ENCODE data around the gene CYB561D2. TPM values are rescaled to one million over a fixed set of nuclear protein-coding genes. Genes with fewer than 3 reads are reported as not detected.
A peak's percentile ranks its signal among the peaks of the same experiment; 100 is the strongest.

Gene CYB561D2
- total RNA-seq, 4 donors from 2014 or later = 13.3 to 19.9 (median 17.8) TPM

DNA sequence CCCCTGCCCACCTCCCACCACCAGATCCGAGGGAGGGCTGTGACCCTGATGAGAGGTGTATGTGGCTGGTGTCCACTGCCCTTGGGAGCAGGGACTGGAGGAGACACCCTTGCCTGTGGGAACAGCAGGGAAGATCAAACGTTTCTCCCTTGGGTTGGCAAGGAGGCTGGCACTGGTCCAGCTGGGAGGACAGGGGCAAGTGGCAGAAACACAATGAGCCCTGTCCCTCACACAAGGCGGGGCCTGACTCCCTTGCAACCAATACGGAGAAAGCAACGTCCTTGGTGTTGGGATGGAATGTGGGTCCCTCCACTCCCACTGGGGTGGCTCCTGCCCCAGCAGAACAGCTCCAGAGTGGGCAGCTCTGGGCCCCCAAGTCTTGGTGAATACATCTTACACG lies 33.4 kb upstream of the CYB561D2 start:
- DNase-seq (no peak), ATAC-seq (no peak)
- Histone ChIP-seq H3K27ac (peak overlapping the region in 3 of 4 donors; percentile 7 to 93 (median 35)), H3K4me3 (no peak overlapping the region), H3K27me3 (no peaks in the 10 kb centered on the region), H3K36me3 (peaks cover 0 to 23% of the 10 kb centered on the region in 2 donors), H3K9me3 (no peaks in the 10 kb centered on the region), H3K4me1 (peaks cover 56 to 58% of the 10 kb centered on the region in 2 donors)
- TF ChIP-seq, protein P1, sequence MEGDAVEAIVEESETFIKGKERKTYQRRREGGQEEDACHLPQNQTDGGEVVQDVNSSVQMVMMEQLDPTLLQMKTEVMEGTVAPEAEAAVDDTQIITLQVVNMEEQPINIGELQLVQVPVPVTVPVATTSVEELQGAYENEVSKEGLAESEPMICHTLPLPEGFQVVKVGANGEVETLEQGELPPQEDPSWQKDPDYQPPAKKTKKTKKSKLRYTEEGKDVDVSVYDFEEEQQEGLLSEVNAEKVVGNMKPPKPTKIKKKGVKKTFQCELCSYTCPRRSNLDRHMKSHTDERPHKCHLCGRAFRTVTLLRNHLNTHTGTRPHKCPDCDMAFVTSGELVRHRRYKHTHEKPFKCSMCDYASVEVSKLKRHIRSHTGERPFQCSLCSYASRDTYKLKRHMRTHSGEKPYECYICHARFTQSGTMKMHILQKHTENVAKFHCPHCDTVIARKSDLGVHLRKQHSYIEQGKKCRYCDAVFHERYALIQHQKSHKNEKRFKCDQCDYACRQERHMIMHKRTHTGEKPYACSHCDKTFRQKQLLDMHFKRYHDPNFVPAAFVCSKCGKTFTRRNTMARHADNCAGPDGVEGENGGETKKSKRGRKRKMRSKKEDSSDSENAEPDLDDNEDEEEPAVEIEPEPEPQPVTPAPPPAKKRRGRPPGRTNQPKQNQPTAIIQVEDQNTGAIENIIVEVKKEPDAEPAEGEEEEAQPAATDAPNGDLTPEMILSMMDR (IDR thresholded peaks at IDR 0.05 in 4 of 5, conservative IDR thresholded peaks at IDR 0.05 in 1 of 5) = no peak
- in situ Hi-C loops (cut with MboI; ENCODE audit: low sequenced_read_pairs in 4 of 4) (no loop called here), intact Hi-C loops (cut with DNase I; ENCODE audit: low total_unique reads) (no loop called here)

DNA sequence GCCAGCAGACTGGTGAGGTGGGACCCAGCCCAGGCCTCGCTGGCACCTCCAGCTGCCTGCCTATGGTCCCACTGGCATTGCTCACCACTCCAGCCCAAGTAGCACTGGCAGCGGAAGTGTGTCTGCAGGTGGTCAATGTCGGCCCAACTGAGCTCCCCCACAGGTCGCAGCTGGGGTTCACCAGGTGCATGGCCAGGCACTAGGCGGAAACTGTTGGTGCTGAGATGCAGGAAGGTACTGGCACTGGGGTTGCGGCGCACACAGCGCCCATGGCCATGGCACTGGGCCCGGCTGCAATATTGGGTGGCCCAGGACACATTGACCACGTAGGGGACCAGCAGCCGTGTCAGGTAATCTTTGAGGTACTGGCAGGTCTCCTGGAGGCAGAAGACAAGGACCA lies 32.5 kb upstream of the CYB561D2 start:
- no peak for DNase-seq
- peak overlapping the region in 2 of 4 donors; percentile 7 to 93 for H3K27ac ChIP-seq
- no peak for ATAC-seq
- peaks cover 0 to 23% of the 10 kb centered on the region in 2 donors for H3K36me3 ChIP-seq
- H3K27me3 ChIP-seq = no peaks in the 10 kb centered on the region
- H3K9me3 ChIP-seq = no peaks in the 10 kb centered on the region
- intact Hi-C loops (cut with DNase I; ENCODE audit: low total_unique reads) = no loop called here
- in situ Hi-C loops (cut with MboI; ENCODE audit: low sequenced_read_pairs in 4 of 4) = no loop called here
- peaks cover 56 to 59% of the 10 kb centered on the region in 2 donors for H3K4me1 ChIP-seq
- TF ChIP-seq, protein P1 (IDR thresholded peaks at IDR 0.05 in 4 of 5, conservative IDR thresholded peaks at IDR 0.05 in 1 of 5) = no peak
- no peak for TF ChIP-seq POLR2A (IDR thresholded peaks at IDR 0.05)
- peak overlapping the region in 2 of 4 donors; percentile 24 to 80 for H3K4me3 ChIP-seq

DNA sequence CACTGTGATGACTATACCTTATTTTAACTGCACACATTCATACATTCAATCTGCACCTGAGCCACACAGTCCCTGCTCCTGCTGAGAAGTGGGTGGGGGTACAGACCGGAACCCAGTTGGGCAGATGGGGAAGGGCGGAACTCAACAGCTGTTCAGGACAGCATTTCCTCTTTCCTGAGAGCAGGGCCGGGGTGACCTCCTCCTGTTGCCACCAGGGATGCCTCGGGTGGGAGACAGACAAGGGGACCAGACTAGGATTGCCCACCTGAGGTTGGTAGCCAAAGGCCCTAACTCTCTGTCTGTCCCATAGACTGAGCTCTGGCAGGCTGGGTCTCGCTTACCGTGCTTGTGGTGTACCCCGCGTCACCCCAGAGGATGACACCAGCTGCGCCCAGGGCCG lies 32.0 kb upstream of the CYB561D2 start:
- DNase-seq (no peak), ATAC-seq (no peak)
- Histone ChIP-seq H3K4me1 (peaks cover 56 to 59% of the 10 kb centered on the region in 2 donors), H3K9me3 (no peaks in the 10 kb centered on the region), H3K27ac (peak overlapping the region in 3 of 4 donors; percentile 5 to 93 (median 45)), H3K36me3 (peaks cover 0 to 23% of the 10 kb centered on the region in 2 donors), H3K27me3 (no peaks in the 10 kb centered on the region), H3K4me3 (peak overlapping the region in 3 of 4 donors; percentile 8 to 80 (median 72))
- intact Hi-C loops (cut with DNase I; ENCODE audit: low total_unique reads) (no loop called here), in situ Hi-C loops (cut with MboI; ENCODE audit: low sequenced_read_pairs in 4 of 4) (no loop called here)
- TF ChIP-seq POLR2A (IDR thresholded peaks at IDR 0.05) = no peak
- TF ChIP-seq, protein P1 (IDR thresholded peaks at IDR 0.05 in 4 of 5, conservative IDR thresholded peaks at IDR 0.05 in 1 of 5) = no peak

DNA sequence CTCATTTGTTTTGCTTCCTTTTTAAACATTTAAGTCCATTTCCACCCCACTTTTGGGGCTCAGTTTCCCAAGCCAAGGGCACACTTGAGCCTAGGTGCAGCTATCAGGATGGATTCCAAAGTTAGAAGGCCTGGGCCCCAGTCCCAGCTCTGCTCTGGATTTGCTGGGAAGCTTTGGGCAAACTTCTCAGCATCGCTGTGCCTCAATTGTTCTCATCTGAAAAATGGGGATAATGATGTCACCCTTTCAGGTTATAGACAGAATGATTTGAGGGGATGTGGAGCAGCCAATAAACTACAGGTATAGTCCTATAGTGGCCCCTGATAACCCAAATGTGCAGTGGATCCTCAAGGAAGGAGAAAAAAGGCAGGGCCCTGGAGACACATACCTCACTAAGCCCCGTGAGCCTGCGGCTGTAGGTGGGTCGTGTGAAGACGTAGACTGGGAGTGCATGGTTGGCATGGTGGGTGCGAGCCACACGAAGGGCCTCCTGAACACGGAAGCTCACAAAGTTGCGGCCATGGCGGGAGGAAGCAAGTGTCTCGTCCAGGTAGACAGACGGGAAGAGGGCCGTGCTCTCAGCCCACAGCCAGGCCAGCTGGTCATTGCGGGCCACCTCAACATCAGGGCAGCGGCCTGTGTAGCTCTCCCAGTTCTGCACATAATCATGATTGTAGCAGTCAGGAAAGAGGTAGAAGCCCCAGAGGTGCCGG lies 31.3 kb upstream of the CYB561D2 start:
- in situ Hi-C loops (cut with MboI; ENCODE audit: low sequenced_read_pairs in 4 of 4) = no loop called here
- peak overlapping the region; percentile 45 to 96 (median 94) for H3K27ac ChIP-seq
- DNase-seq (no peak), ATAC-seq (no peak)
- intact Hi-C loops (cut with DNase I; ENCODE audit: low total_unique reads) = no loop called here
- H3K9me3 ChIP-seq = no peaks in the 10 kb centered on the region
- H3K4me3 ChIP-seq = peak overlapping the region; percentile 26 to 85 (median 76)
- TF ChIP-seq POLR2A (IDR thresholded peaks at IDR 0.05) = no peak
- H3K36me3 ChIP-seq = peaks cover 0 to 23% of the 10 kb centered on the region in 2 donors
- H3K27me3 ChIP-seq = no peaks in the 10 kb centered on the region
- H3K4me1 ChIP-seq = peaks cover 54 to 58% of the 10 kb centered on the region in 2 donors

DNA sequence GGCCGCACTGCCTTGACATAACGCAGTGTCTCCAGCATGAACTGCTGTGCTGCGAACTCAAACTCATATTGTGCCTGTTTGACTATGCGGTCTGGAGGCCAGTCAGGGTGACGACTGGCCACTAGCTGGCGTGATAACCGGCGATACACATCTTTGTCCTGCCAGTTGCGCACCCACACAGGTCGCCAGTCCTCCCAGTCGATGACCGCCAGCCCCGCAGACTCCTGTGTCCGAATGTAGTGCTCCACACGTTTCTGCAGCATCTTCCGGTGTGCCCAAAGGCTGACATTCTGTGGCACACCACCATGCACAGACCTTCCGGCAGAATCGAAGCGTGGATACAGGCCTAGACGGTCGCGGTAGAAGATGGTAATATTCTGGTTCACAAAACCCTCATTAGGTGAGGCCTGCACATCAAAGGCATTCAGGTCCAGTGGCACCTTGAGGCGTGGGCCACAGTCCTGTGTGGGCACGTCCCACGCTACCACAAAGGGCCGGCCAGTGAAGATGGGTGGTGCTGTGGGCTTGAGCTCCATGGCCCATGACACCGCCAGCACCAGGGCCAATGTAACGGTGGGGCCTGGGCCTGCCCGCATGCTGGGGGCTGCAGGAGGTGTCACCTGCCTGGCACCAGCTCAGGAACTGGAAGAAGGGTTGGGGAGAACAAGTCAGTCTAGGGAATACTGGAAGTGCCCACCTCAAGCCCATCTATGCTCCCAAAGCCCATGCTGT lies 30.6 kb upstream of the CYB561D2 start:
- H3K4me3 ChIP-seq = peak overlapping the region; percentile 72 to 85 (median 79)
- DNase-seq (no peak), ATAC-seq (no peak)
- in situ Hi-C loops (cut with MboI; ENCODE audit: low sequenced_read_pairs in 4 of 4) (no loop called here), intact Hi-C loops (cut with DNase I; ENCODE audit: low total_unique reads) (loop anchor here (2.0 kb wide), 1 partner anchor 19 kb away; no protein-coding TSS in a partner anchor)
- peaks cover 0 to 23% of the 10 kb centered on the region in 2 donors for H3K36me3 ChIP-seq
- peak overlapping the region; percentile 93 to 96 (median 95) for H3K27ac ChIP-seq
- peaks cover 53 to 56% of the 10 kb centered on the region in 2 donors for H3K4me1 ChIP-seq
- no peaks in the 10 kb centered on the region for H3K27me3 ChIP-seq
- TF ChIP-seq, protein P1 (IDR thresholded peaks at IDR 0.05 in 4 of 5, conservative IDR thresholded peaks at IDR 0.05 in 1 of 5) = no peak
- TF ChIP-seq POLR2A (IDR thresholded peaks at IDR 0.05) = no peak
- H3K9me3 ChIP-seq = no peaks in the 10 kb centered on the region

Measured in gastrocnemius medialis (tissue), 4 donors.